ENCODE measurements around the gene LCE1C. TPM values are rescaled to one million over a fixed set of nuclear protein-coding genes. Genes with fewer than 3 reads are reported as not detected.

LCE1C gene
- total and polyA plus RNA-seq, 2 donors (not counting 3 experiments of a cell fraction or from before 2014, with no cell fraction given): not detected

- intact Hi-C loops (cut with micrococcal nuclease) (no loop called here), dilution Hi-C loops (cut with MboI; ENCODE audit: extremely low pct_ligation_motif_present, low sequenced_read_pairs) (no loop called here)
- CTCF ChIA-PET: no interaction called here
Observed at GRCh38 chr1:152774875-152775274, 31.6 kb downstream of the LCE1C start, which contains the start of gene LCE1F. TSS of gene LCE1F (plus strand) at chr1:152775140. CDS start at chr1:152776372, 1,232 bp downstream.

More at GRCh38 chr1:152774875-152775274, 31.6 kb downstream of the LCE1C start, which contains the start of gene LCE1F:
- H3K27ac ChIP-seq (ENCODE audit: insufficient read depth, low read depth, low read length): no peak within 1 kb of the TSS
- DNase-seq (ENCODE audit: low read depth, low spot score): no peak
- POLR2A ChIA-PET: no interaction called here
- H3K27me3 ChIP-seq (ENCODE audit: control insufficient read depth in 2 of 2, insufficient read depth in 2 of 2, low read length in 2 of 2): no peaks in the 10 kb centered on the region
- no peak within 1 kb of the TSS for H3K4me3 ChIP-seq (replicated peaks in 1 of 3; ENCODE audit: insufficient read depth in 1 of 3, low read depth in 1 of 3, low read length in 3 of 3)
- H3K4me1 ChIP-seq (ENCODE audit: control insufficient read depth, extremely low read depth, insufficient read depth, low read length): no peaks in the 10 kb centered on the region
- no peak for TF ChIP-seq MYC (IDR thresholded peaks at IDR 0.05; ENCODE audit: low read depth, low read length)
- no peak for TF ChIP-seq JUN (IDR thresholded peaks at IDR 0.05; ENCODE audit: borderline replicate concordance, insufficient read depth, insufficient read length, low read depth)
- TF ChIP-seq MAX (IDR thresholded peaks at IDR 0.05; ENCODE audit: insufficient read depth, insufficient read length): no peak
- no peak for TF ChIP-seq CTCF (IDR thresholded peaks at IDR 0.05; ENCODE audit: extremely low read depth in 1 of 2, insufficient read depth in 1 of 2, low read depth in 1 of 2, low read length in 2 of 2)
- no peak for TF ChIP-seq POLR2A (IDR thresholded peaks at IDR 0.05; ENCODE audit: low read depth, low read length)
- TF ChIP-seq POLR2AphosphoS5 (IDR thresholded peaks at IDR 0.05; ENCODE audit: insufficient read depth, low read depth, low read length): no peak
- TF ChIP-seq FOS (IDR thresholded peaks at IDR 0.05; ENCODE audit: borderline replicate concordance, insufficient read depth, low read length): no peak
- TF ChIP-seq GATA2 (IDR thresholded peaks at IDR 0.05; ENCODE audit: insufficient read depth, insufficient read length, low read depth, low read length): no peak
- no peak for TF ChIP-seq EZH2 (IDR thresholded peaks at IDR 0.05; ENCODE audit: borderline replicate concordance, low read depth, low read length, severe bottlenecking)
- H3K9ac ChIP-seq (replicated peaks; ENCODE audit: extremely low read depth, insufficient read depth, low read length): no peak within 1 kb of the TSS
- no peak within 1 kb of the TSS for H2AFZ ChIP-seq (ENCODE audit: low read depth, low read length)
- H3K4me2 ChIP-seq (ENCODE audit: insufficient read depth, low read length): no peak within 1 kb of the TSS
- no peaks in the 10 kb centered on the region for H3K9me3 ChIP-seq (replicated peaks; ENCODE audit: control insufficient read depth, insufficient read depth, low read length)
- H3K9me1 ChIP-seq (replicated peaks; ENCODE audit: control insufficient read depth, extremely low read depth, insufficient read depth, low read length): no peaks in the 10 kb centered on the region
- no peaks in the 10 kb centered on the region for H4K20me1 ChIP-seq (replicated peaks; ENCODE audit: control insufficient read depth, extremely low read depth, insufficient read depth, low read length)
- no peak for FAIRE-seq
- H3K36me3 ChIP-seq (ENCODE audit: control insufficient read depth in 2 of 2, extremely low read depth in 1 of 2, insufficient read depth in 2 of 2, low read length in 2 of 2): no peaks in the 10 kb centered on the region
- H3K79me2 ChIP-seq (ENCODE audit: control insufficient read depth, insufficient read depth, low read length): no peaks in the 10 kb centered on the region
- BruUV-seq (replicated peaks): no TSS peak

Measured in endothelial cell of umbilical vein (primary cell).